HG02938 (cell line): ENCODE data around the gene TMEM212.
"Not testable (repeated sequence)": the region's sequence is repeated elsewhere in the genome, so short reads cannot be mapped to it uniquely, and the experiment has no call there.

Experiments used
- ATAC-seq: cut with Tn5 transposase; IDR thresholded peaks from one replicate; pipeline ENCODE4 v1.9.1; 2021; ENCODE audit warnings: mild to moderate bottlenecking, moderate library complexity; ENCODE audit not compliant: unreplicated experiment

Gene TMEM212

DNA sequence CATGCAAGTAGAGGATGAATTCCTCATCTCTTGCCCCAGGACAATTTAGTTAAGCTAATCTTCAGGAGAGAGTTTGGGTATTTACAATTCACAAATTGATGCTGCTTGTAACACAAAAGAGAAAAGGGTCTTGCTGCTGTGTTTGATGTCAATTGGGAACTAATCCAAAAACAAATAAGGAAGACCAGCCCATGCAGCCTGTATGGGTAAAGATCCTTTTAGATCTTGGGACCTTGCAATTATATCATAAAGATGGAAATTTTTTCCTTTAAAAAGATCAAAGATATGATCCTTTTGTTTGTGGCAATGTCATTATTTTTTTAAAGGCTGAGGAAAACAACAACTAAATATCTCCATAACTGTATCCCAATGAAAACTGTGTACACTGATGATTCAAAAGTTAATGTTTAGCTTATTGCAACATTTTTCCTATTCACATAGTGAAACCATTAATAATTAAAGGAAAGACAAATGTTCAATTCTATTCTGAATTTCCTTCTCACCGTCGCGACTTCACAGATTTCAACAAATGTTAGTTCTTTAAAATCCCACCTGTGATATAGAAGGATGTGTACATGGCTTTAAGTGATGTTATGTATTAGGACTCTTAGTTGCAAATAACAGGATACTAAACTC is 40.2 kb downstream of the TMEM212 start:
- ATAC-seq, result no peak

DNA sequence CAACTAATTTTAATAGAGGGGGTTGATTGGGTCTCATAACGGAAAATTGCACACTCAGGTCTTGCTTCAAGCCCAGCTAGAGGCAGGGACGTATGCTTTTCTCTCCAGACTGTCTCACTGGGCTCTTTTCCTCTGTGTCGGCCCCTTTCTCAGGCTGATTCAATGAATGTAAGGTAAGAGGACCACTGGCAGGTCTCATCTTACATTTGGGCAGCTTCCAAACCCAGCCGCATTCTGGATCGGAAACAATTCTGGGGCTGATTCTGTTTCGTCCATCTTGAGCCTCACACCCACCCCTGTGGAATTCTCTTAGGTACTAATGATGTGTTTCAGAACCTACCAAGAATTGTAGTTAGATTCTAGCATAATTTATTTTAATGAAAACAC is 40.7 kb downstream of the TMEM212 start:
- ATAC-seq, result no peak

DNA sequence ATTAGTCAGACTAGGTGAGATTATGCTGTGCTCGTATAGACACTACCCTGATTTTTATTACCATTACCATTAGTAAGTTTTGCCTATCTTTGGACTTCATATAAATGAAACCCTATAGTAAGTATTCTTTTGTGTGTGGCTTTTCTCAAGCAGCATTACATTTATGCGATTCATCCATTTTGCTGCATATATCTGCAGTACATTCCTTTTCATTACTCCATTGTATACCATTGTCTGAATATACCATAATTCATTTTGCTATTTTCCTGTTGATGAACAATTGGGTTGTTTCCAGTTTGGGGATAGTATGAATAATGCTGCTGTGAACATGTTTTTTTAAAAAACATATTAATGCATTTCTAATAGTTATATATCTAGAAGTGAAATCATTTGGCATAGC is 45.3 kb downstream of the TMEM212 start:
- ATAC-seq, result no peak

DNA sequence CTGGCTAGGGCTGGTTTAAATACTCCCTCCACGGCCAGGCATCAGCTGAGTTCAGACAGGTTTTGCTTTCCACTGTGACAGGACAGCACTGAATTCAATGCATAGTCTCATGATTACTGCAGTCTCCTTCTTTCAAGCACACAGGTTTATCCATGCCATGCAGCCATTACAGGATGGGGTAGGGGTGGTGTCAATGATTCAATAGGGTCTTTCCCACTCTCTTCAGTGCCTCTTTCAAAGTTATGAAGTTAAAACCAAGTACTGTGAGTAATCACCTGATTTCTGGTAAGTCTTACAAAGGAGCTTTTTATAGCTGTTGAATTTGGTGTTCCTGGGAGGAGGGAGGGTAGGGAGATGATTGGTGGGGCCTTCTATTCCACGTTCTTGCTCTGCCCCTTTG is 47.2 kb downstream of the TMEM212 start:
- ATAC-seq, result no peak

DNA sequence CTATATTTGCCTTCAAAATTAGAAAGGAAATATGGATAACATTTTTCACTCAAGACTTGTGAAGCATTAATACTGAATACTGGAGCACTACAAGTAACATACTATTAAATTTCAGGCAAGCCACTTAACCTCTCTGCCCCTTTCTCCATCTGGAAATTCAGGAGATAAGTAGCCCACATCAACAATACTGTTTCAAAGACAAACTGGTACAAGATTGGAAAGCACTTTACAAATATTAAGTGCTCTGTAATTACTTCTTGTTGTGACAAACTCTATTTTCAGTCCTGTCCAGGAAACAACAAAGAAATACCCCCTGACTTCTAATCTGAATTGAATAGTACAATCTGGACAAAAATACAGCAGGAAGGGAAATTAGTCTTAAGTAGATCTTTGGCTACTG is 49.3 kb downstream of the TMEM212 start:
- no peak for ATAC-seq

DNA sequence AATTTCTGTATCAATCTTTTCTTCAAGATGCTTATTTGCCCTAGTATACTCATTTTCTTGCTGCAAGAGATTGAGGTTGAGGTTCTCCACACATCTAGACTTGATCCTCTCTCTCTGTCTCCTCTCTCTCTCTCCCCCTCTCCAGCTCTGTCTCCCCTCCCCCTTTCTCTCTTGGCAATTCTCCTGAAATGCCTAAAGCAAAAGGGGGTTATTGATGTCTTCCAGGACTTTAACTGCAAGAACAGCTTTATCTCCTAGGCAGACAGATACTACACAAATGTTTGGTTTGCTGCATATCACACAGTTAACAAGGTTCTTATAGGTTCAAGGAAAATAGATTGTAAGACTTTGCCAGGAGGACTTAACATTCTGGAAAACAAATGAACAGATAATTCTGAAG is 52.1 kb downstream of the TMEM212 start:
- no peak for ATAC-seq

DNA sequence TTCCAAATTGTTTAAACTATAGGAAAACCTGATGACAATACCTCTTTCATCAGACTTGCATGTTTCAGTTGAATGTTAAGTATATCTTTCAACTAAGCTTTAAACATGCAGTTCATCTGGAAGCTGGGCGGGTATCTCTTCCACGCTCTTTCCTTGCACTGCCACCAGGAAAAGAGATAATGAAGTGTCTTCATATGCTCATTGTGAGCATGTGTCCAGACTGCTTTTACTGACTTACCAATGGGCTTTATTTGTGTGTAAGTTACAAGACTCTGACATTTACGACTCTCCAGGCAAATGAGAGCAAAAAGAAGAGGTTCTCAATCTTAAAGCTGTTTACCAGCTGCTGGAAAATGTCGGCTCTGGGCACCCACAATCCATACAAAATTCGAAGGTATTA is 52.8 kb downstream of the TMEM212 start:
- no peak for ATAC-seq

DNA sequence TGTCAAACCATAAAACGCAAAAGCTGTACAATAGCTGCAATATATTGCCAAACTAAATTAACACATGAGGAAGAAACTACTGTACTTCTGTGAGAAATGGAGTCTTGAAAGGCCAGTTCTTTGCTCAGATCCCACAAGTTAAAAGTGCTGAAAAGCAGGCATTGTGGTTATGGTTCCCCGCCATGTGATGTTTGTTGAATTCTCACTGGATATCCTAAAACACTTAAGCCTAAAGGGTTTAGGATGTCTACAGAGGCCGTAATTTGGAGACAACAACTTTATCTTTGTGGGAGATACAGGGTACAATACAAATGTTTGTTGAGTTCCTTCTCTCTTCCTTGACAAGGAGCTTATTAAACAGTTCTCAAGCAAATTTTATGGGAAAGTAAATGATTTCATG is 53.2 kb downstream of the TMEM212 start:
- ATAC-seq, result no peak

DNA sequence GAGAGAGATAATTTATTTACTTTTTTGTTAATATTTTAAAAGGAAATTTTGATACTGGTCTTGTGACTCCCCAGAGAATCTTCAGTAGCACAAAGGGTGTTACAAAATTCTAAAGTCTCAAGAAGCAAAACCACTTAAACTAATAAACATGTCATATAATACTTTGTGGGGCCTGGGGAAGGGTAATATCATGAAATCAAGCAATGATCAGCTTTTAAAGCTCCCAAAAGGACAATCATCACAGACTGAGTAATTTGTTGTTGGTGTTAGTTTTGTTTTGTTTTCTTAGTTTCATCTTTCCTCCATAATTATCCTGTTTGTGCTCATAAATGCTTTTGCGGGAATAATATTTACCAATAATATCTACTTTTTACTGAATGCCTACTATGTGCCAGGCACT is 55.0 kb downstream of the TMEM212 start:
- ATAC-seq, result no peak

DNA sequence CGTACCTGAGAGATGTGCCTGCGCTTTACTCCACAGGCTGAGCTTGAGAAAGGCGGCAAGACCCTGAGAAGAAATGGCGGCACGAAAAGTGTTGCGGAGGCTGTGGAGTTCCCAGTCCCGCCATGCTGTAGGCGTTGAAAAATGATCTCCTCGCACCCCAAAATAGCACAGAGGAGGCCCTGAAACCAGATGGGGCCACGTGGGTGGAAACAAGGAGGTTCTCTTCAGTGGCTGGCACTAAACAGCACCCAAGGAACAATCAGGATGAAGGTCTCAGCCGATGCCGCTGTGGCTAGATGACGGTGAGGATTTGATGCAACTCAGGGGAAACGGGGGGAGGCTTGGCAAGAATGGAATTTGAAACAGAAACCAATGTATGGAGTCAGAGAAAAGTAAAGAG is 57.3 kb downstream of the TMEM212 start:
- ATAC-seq, result no peak

DNA sequence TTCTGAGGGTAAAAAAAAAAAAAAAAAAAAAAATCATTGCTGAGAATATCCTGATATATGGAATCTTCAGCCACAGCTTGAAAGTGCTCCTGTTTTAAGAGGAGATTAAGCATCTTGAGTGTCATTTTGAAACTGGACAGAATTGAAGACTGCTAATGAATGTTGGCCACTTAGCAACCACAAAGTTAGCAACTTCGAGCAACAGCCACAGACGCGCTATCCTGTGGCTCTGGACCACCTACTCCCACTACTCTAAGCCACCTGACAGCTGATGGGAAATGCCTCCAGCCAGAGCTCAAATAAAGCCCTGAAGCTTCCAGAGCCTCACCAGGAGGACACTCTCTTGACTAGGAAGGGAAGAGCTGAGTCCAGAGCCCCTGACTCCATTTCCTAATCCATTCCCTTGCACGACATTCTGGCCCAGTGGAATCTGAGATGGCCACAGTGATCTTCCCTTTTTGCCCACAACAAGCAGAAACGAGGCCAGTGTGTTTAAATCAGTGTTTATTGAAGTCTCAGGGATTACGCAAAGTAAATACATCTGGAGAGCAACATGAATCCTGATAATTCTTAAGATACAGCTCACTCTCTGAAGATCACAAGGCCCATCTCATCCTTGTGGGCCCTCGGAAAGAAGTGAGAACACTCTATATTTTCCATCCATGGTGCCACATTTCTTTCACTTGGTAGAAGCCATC is 58.6 kb downstream of the TMEM212 start:
- no peak for ATAC-seq

DNA sequence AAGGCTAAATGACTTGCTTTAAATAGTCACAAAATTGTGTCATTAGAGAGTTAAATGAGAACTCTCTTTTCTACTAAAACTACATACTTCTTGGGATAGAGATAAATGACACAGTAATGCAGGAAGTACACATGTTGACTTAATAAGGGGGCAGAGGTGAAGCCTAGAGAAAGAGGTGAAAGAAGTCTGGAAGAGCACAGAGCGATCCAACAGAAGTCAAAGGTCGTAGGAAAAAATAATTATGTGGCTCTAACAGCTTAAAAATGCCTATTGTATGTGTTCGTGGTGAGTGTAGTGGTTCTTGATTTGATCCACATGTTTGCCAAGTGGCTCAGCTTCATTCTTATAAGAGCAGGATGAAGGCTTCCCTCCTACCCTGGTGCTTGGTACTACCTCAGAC is 61.7 kb downstream of the TMEM212 start:
- ATAC-seq, result no peak

DNA sequence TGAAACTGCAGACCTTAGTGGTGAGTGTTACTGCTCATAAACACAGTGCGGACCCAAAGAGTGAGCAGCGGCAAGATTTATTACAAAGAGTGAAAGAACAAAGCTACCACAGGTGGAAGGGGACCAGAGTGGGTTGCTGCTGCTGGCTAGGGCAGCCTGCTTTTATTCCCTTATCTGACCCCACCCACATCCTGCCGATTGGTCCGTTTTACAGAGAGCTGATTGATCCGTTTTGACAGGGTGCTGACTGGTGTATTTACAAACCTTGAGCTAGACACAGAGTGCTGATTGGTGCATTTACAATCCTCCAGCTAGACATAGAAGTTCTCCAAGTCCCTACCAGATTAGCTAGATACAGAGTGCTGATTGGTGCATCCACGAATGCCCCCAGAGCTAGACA is 63.4 kb downstream of the TMEM212 start:
- ATAC-seq, result not testable (repeated sequence)

DNA sequence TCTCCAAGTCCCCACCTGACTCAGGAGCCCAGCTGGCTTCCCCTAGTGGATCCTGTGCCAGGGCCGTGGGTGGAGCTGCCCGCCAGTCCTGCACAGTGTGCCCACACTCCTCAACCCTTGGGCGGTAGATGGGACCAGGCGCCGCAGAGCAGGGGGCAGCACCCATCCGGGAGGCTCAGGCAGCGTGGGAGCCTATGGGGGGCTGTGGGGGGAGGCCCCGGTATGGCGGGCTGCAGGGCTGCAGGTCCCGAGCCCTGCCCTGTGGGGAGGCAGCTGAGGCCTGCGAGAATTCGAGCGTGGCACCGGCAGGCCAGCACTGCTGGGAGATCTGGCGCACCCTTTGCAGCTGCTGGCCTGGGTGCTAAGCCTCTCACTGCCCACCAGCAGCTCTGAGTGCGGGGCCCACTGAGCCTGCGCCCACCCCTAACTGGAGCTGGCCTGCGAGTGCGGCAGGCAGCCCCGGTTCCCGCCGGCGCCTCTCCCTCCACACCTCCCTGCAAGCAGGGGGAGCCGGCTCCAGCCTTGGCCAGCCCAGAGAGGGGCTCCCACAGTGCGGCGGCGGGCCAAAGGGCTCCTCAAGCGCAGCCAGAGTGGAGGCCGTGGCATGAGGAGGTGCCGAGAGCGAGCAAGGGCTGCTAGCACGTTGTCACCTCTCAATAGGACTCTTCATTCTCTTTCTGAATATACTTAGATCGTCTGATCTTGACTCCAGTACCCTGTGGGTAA is 64.0 kb downstream of the TMEM212 start:
- no peak for ATAC-seq

DNA sequence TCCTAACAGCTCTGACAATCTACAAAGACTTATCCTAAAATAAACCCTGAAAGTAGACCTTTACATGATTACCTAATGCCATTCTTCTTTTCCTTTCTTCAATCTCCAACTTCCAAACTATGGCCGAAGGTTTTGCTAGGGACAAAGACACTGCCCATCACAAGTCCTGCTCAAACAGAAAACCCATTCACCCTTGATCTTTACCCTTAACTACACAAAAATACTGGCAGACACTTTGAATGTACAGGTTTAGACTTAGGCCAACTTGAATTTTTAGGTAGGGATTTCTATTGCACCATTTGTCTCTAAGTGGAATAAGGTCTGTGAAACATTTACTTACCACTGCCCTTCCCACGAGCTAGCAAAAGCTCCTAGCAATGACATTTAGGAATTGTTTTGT is 64.6 kb downstream of the TMEM212 start:
- no peak for ATAC-seq

DNA sequence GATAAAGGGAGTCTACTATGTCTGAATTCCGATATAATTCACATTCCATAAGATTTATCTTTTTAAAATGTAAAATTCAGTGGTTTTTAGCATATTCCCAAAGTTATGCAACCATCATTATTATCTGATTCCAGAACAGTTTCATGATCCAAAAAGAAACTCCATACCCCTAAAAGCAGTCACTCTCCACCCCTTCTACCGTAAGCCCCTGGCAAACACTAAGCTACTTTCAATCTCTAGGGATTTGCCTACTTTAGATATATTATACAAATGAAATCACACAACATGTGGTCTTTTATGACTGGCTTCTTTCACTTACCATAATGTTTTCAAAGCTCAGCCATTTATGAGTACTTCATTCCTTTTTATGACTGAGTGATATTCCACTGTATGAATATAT is 65.6 kb downstream of the TMEM212 start:
- ATAC-seq, result no peak
